ENCODE measurements around the gene PPP2R2C.

- no peak for TF ChIP-seq ZNF274 (IDR thresholded peaks at IDR 0.05; ENCODE audit: low read depth, low read length)
- no peak for TF ChIP-seq EZH2phosphoT487 (IDR thresholded peaks at IDR 0.05; ENCODE audit: borderline replicate concordance)
- no peak for TF ChIP-seq CTCF (IDR thresholded peaks at IDR 0.05 in 2 of 3, conservative IDR thresholded peaks at IDR 0.05 in 1 of 3; ENCODE audit: borderline replicate concordance in 1 of 3, insufficient read depth in 1 of 3, low read depth in 2 of 3, low read length in 2 of 3)
- TF ChIP-seq, protein P1, sequence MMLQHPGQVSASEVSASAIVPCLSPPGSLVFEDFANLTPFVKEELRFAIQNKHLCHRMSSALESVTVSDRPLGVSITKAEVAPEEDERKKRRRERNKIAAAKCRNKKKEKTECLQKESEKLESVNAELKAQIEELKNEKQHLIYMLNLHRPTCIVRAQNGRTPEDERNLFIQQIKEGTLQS (IDR thresholded peaks at IDR 0.05): no peak
- TF ChIP-seq POLR2A (IDR thresholded peaks at IDR 0.05; ENCODE audit: borderline replicate concordance, extremely low read depth, insufficient read depth, insufficient read length): no peak
- TF ChIP-seq POLR2AphosphoS5 (IDR thresholded peaks at IDR 0.05; ENCODE audit: low read depth, low read length): no peak
- no peak for TF ChIP-seq MAX (IDR thresholded peaks at IDR 0.05)
- no peak for TF ChIP-seq JUND (IDR thresholded peaks at IDR 0.05)
- TF ChIP-seq RAD21 (IDR thresholded peaks at IDR 0.05; ENCODE audit: low read depth): no peak
Measured at GRCh38 chr4:6322761-6323566, 149.4 kb downstream of the PPP2R2C start.

Data from HCT116 (cell line).